Cardiac fibroblast (primary cell): ENCODE results near the gene COTL1.

Experiments
- DNase-seq, 2 donors: peaks; one replicate each; pipeline versions ENCODE4 v3.0.0 to v3.0.0-alpha.2; 2010; ENCODE audit warnings: low read depth in 2 of 2
- H3K4me3 ChIP-seq, 2 donors: replicated peaks in 1 of 2; 1 replicate in 1 of 2; 2 replicates in 1 of 2; pipeline ENCODE4 v1.5.1; 2011; ENCODE audit warnings: low read depth in 2 of 2, low read length in 2 of 2, mild to moderate bottlenecking in 2 of 2, moderate library complexity in 1 of 2
- TF ChIP-seq, protein P1 (sequence below): IDR thresholded peaks from one replicate; pipeline ENCODE4 v1.5.1; 2011; ENCODE audit warnings: low read depth, mild to moderate bottlenecking, low read length, inconsistent platforms

The COTL1 gene

DNA sequence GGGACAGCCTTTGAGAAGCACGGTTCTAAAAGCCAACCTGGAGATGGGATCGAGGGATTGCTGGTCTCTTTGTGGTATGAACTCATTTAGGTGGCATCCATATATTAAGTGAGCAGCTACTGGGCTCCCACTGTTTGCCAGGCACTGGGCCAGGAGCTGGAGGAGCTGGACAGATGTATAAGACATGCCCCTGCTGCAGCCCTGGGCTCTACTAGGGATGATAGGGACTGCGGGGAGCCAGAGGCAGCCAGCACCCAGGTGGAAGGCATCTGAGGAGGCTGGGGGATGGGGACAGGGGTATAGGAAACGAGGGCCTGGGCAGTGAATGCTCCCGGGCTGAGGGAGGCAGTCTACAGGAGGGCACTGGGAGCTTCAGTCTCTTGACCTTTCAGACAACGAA is 60.4 kb downstream of the COTL1 start:
- H3K4me3 ChIP-seq: no peak overlapping the region
- TF ChIP-seq, protein P1, sequence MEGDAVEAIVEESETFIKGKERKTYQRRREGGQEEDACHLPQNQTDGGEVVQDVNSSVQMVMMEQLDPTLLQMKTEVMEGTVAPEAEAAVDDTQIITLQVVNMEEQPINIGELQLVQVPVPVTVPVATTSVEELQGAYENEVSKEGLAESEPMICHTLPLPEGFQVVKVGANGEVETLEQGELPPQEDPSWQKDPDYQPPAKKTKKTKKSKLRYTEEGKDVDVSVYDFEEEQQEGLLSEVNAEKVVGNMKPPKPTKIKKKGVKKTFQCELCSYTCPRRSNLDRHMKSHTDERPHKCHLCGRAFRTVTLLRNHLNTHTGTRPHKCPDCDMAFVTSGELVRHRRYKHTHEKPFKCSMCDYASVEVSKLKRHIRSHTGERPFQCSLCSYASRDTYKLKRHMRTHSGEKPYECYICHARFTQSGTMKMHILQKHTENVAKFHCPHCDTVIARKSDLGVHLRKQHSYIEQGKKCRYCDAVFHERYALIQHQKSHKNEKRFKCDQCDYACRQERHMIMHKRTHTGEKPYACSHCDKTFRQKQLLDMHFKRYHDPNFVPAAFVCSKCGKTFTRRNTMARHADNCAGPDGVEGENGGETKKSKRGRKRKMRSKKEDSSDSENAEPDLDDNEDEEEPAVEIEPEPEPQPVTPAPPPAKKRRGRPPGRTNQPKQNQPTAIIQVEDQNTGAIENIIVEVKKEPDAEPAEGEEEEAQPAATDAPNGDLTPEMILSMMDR: no peak
- DNase-seq: no peak

- DNase-seq: no peak
- no peak overlapping the region for H3K4me3 ChIP-seq
- TF ChIP-seq, protein P1: no peak
Observed at GRCh38 chr16:84557059-84557458, 60.8 kb downstream of the COTL1 start.

DNA sequence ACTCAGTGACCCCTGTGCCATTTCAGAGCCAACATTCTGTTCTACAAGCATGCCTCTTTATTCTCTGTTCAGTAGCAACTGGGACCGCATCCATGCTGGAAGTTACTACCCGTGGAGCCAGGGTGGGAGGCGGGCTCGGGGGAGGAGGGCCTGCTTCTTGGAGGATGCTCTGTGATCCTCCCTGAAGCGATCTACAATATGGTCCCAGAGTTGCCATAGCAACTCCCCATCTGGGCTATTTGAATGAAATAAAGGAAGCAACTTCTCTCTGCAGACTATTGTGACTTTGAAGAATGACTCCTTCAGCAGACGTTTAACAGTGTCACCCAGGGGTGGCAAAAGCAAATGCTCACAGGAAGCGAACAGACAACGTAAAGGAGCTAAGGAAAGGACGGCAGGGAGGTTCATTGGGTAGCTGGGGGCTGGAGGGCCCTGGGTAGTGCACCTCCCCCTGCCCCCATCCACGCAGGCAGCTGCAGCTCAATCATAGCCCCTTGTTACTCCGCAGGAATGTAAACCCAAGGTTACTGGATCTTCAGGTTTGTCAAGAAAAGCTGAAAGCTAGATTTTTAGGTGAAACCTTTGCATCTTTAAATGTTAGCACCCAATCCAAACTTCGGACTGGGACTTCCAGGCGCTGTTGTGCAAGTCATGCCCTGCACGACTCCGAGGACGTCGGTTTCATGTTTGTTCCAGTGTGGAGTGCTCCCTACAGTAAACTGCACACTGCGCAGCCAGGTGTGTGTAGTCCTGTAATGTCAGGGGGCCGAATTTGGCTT is 62.3 kb downstream of the COTL1 start:
- H3K4me3 ChIP-seq: no peak overlapping the region
- DNase-seq: no peak
- TF ChIP-seq, protein P1: no peak

DNA sequence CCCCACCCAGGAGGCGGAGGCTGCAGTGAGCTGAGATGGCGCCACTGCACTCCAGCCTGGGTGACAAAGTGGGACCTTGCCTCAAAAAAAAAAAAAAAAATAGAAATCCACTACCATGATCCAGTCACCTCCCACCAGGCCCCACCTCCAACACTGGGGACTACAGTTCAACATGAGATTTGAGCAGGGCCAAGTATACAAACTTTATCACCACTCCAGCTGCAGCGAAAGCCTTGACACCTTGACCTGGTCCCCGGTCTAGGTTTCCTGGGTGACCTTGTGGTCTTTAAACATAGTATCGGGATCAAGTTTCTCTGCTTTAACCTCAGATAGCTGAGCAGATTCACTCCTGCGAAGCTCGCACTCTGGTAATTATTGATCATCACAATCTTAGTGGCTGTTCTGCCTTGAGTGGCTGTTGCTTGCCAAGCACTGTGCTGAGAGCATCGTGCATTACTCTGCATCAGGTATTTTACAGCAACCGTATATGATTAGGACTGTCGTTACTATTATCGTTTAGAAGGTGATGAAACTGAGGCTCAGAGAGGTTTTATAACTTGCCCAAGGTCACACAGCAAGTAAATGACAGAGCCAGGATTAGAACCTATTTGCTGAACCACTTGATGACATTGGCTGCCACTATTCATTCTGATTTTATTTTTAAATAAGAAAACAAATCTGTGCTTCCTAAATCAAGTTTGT is 63.1 kb downstream of the COTL1 start:
- DNase-seq: no peak
- TF ChIP-seq, protein P1: no peak
- no peak overlapping the region for H3K4me3 ChIP-seq

GRCh38 chr16:84553873-84554399 is 63.9 kb downstream of the COTL1 start:
- DNase-seq: no peak
- TF ChIP-seq, protein P1: no peak

DNA sequence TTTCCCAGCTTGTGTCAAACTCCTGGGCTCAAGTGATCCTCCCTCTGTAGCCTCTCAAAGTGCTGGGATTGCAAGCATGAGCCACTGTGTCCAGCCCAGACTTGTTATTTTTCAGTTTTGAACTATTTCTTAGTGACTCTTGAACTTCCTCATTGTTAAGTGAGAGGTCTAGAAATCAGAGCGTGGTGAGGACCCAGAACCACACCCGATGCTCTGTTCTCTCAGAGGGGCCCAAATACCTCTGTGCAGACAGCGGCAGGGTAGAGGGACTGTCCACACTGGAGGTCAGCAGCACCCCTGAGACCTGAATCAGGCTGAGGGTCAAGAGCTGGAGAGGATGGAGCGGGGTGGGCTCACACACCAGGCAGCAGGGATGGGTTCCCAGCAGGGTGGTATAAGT is 65.7 kb downstream of the COTL1 start:
- H3K4me3 ChIP-seq: no peak overlapping the region
- TF ChIP-seq, protein P1: no peak
- no peak for DNase-seq

More at GRCh38 chr16:84553873-84554399, 63.9 kb downstream of the COTL1 start:
- H3K4me3 ChIP-seq: no peak overlapping the region
